Body of pancreas (tissue), 4 donors: Measurements from ENCODE around the gene KANSL1L. TPM values are rescaled to one million over a fixed set of nuclear protein-coding genes. Genes with fewer than 3 reads are reported as not detected.

ENCODE experiments used
- ATAC-seq: fragments of 150-250 bp; one replicate; pipeline ENCODE4 v1.9.1; 2016
- DNase-seq, 4 donors: peaks; one replicate each; pipeline ENCODE4 v3.0.0-alpha.2; 2019
- H3K27ac ChIP-seq, 4 donors: fragments of 200-600 bp; sonication (generic); 1 replicate in 3 of 4; 2 replicates in 1 of 4; pipeline versions ENCODE4 v1.5.1 to v1.6.1; 2016 to 2019; ENCODE audit warnings: mild to moderate bottlenecking in 1 of 4, mixed read lengths in 1 of 4, moderate library complexity in 1 of 4
- H3K27me3 ChIP-seq, 2 donors: fragments of 200-600 bp; sonication (generic); one replicate each; pipeline ENCODE4 v1.6.0; 2016; ENCODE audit warnings: mild to moderate bottlenecking in 1 of 2
- H3K36me3 ChIP-seq, 2 donors: fragments of 200-600 bp; sonication (generic); replicated peaks in 1 of 2; 2 replicates each; pipeline ENCODE4 v1.5.1; 2016; ENCODE audit warnings: low read depth in 2 of 2; ENCODE audit not compliant: insufficient read depth in 1 of 2
- H3K4me1 ChIP-seq: fragments of 200-600 bp; sonication (generic); one replicate; pipeline ENCODE4 v1.6.0; 2016
- H3K4me3 ChIP-seq, 2 donors: fragments of 200-600 bp; sonication (generic); 1 replicate in 1 of 2; 2 replicates in 1 of 2; pipeline ENCODE4 v1.5.1; 2016 to 2019
- H3K9me3 ChIP-seq, 3 donors: fragments of 200-600 bp; sonication (generic); 1 replicate in 2 of 3; 2 replicates in 1 of 3; pipeline ENCODE4 v1.5.1; 2016
- CTCF ChIP-seq, 7 experiments: fragments of 450-650 bp in 4 of 7; fragments of 200-600 bp in 3 of 7; sonication (generic) in 3 of 7; IDR thresholded peaks; one replicate each; pipeline ENCODE4 v1.5.1; 2016 to 2019; ENCODE audit warnings: antibody characterized with exemption in 7 of 7
- POLR2A ChIP-seq, 3 donors: fragments of 450-650 bp; IDR thresholded peaks; one replicate each; pipeline ENCODE4 v1.6.1; 2016; ENCODE audit warnings: antibody characterized with exemption in 3 of 3, mild to moderate bottlenecking in 2 of 3
- WGBS, 2 donors: methylation state at CpG; one replicate each; pipeline ENCODE4 v1.1.5; 2017; 5-methylcytosine and 5-hydroxymethylcytosine counted together
- intact Hi-C: fragments of 100-400 bp; cut with DNase I; formaldehyde crosslinking; loops from one replicate; pipeline ENCODE4 v1.15.1; 2023
- total RNA-seq, 2 donors: library from RNA; depleted of rRNA; stranded (reverse); fragments of >200 nt; gene quantifications; one replicate each; pipeline ENCODE4 v1.1.0, GENCODE V29; 2016

KANSL1L gene
- total RNA-seq, 2 donors from 2014 or later: 26.5 to 94.9 TPM

- H3K27me3 ChIP-seq: no peaks in the 10 kb centered on the region
- H3K36me3 ChIP-seq: no peaks in the 10 kb centered on the region
- no peaks in the 10 kb centered on the region for H3K9me3 ChIP-seq
- 92 to 96% methylated on average over 10 to 30 of the region's 32 CpGs for WGBS, 2 donors
- no peak for TF ChIP-seq CTCF (IDR thresholded peaks at IDR 0.05)
- TF ChIP-seq POLR2A (IDR thresholded peaks at IDR 0.05): no peak
- peaks cover 31% of the 10 kb centered on the region for H3K4me1 ChIP-seq
- H3K4me3 ChIP-seq: no peak overlapping the region
- no peak overlapping the region for H3K27ac ChIP-seq
- intact Hi-C loops: no loop called here
- DNase-seq (no peak), ATAC-seq (no peak)
These were observed 170.5 kb downstream of the KANSL1L start for GRCh38 chr2:210000464-210001324.

- no peaks in the 10 kb centered on the region for H3K36me3 ChIP-seq
- 32 to 52% methylated on average over 1 of the region's 1 CpG for WGBS, 2 donors
- no peak overlapping the region for H3K27ac ChIP-seq
- DNase-seq (no peak), ATAC-seq (no peak)
- H3K4me1 ChIP-seq: peaks cover 11% of the 10 kb centered on the region
- TF ChIP-seq CTCF (IDR thresholded peaks at IDR 0.05) (no peak), POLR2A (IDR thresholded peaks at IDR 0.05) (no peak)
- no peaks in the 10 kb centered on the region for H3K9me3 ChIP-seq
- intact Hi-C loops: no loop called here
- no peak overlapping the region for H3K4me3 ChIP-seq
- H3K27me3 ChIP-seq: no peaks in the 10 kb centered on the region
These were observed 172.6 kb downstream of the KANSL1L start for GRCh38 chr2:209998596-209998995.

- no peaks in the 10 kb centered on the region for H3K9me3 ChIP-seq
- no peak overlapping the region for H3K27ac ChIP-seq
- no peak for DNase-seq
- intact Hi-C loops: no loop called here
- no peak for ATAC-seq
- TF ChIP-seq CTCF (IDR thresholded peaks at IDR 0.05) (no peak), POLR2A (IDR thresholded peaks at IDR 0.05) (no peak)
- no peak overlapping the region for H3K4me3 ChIP-seq
- no peaks in the 10 kb centered on the region for H3K27me3 ChIP-seq
- WGBS, 2 donors: 91 to 93% methylated on average over 9 of the region's 9 CpGs
- no peaks in the 10 kb centered on the region for H3K4me1 ChIP-seq
- H3K36me3 ChIP-seq: no peaks in the 10 kb centered on the region
These were observed 177.2 kb downstream of the KANSL1L start for GRCh38 chr2:209993968-209994367.

DNA sequence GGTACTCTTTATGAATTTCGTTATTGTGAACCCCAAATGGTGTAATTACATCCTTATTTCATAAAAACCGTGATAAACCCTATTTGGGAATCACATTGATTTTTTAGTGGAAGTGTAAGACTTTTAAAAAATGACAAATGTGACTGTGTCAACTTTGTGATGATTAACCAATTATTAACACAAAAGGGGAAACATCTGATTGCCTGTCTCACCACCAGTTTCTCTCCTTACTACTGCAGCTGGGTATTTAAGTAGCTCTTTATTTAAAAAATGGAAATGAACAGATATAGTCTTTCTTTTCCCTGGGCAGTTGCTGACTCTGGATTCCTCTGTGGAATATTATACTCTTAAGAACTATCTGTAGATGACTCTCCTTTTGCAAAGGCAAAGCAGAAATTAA, 180.4 kb downstream of the KANSL1L start:
- no peak for ATAC-seq
- no peak for DNase-seq
- Histone ChIP-seq H3K4me3 (no peak overlapping the region), H3K36me3 (no peaks in the 10 kb centered on the region), H3K9me3 (no peaks in the 10 kb centered on the region), H3K27ac (no peak overlapping the region), H3K27me3 (no peaks in the 10 kb centered on the region), H3K4me1 (no peaks in the 10 kb centered on the region)
- intact Hi-C loops: no loop called here
- no peak for TF ChIP-seq CTCF (IDR thresholded peaks at IDR 0.05)
- 36 to 55% methylated on average over 2 of the region's 2 CpGs for WGBS, 2 donors

- Histone ChIP-seq H3K4me1 (no peaks in the 10 kb centered on the region), H3K36me3 (no peaks in the 10 kb centered on the region), H3K27ac (no peak overlapping the region), H3K27me3 (no peaks in the 10 kb centered on the region), H3K9me3 (no peaks in the 10 kb centered on the region), H3K4me3 (no peak overlapping the region)
- ATAC-seq (no peak), DNase-seq (no peak)
- intact Hi-C loops: no loop called here
- WGBS, 2 donors: 36 to 49% methylated on average over 4 of the region's 4 CpGs
- no peak for TF ChIP-seq POLR2A (IDR thresholded peaks at IDR 0.05)
- no peak for TF ChIP-seq CTCF (IDR thresholded peaks at IDR 0.05)
These were observed 183.2 kb downstream of the KANSL1L start for GRCh38 chr2:209988010-209988409.
